ENCODE results near the gene C14orf119. TPM values are rescaled to one million over a fixed set of nuclear protein-coding genes. Genes with fewer than 3 reads are reported as not detected.
A peak's percentile ranks its signal among the peaks of the same experiment; 100 is the strongest.

Gene C14orf119
- total and polyA plus RNA-seq, 9 of the 15 experiments (the other 6 are each of a cell fraction or from before 2014, with no cell fraction given), result 36.7 to 251 (median 51.8) TPM

DNA sequence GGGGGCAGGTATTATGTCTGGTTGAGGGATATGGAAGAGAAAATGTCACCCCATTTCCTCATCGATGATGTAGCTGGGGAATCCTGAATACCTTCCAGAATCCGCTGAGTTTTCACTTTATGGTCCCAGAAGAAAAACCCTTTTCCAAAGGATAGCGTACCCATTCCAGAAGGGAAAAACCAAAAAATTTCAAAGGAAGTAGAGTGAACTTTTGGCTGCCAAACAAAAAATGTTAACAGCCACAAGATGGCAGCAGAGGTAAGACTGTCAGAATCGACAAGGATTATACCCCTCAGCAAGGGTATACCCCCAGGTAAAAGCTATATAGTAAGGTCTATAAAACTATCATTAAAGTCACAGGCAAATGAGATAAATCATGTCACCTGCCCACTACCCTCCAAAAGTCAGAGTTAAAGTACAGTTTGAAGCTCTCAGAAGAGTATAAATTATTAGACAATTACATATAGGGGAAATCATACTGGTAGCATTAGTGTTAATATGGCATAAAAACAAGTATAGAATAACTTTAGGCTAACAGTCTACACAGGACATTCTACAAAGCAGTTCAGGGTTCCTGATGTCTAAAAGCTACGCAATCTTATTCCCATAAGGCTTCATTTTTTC is 18.4 kb upstream of the C14orf119 start (continued):
- TF ChIP-seq, protein P1, sequence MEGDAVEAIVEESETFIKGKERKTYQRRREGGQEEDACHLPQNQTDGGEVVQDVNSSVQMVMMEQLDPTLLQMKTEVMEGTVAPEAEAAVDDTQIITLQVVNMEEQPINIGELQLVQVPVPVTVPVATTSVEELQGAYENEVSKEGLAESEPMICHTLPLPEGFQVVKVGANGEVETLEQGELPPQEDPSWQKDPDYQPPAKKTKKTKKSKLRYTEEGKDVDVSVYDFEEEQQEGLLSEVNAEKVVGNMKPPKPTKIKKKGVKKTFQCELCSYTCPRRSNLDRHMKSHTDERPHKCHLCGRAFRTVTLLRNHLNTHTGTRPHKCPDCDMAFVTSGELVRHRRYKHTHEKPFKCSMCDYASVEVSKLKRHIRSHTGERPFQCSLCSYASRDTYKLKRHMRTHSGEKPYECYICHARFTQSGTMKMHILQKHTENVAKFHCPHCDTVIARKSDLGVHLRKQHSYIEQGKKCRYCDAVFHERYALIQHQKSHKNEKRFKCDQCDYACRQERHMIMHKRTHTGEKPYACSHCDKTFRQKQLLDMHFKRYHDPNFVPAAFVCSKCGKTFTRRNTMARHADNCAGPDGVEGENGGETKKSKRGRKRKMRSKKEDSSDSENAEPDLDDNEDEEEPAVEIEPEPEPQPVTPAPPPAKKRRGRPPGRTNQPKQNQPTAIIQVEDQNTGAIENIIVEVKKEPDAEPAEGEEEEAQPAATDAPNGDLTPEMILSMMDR (IDR thresholded peaks at IDR 0.05 in 2 of 3, conservative IDR thresholded peaks at IDR 0.05 in 1 of 3; ENCODE audit: insufficient read depth in 2 of 3, low read depth in 1 of 3, low read length in 3 of 3), result peak; percentile 45 to 70 (median 68); a peak in 5 of 6 replicates
- TF ChIP-seq RBBP5 (IDR thresholded peaks at IDR 0.05; ENCODE audit: borderline replicate concordance, insufficient read depth, low read length, poor library complexity, severe bottlenecking) (no peak), NCOA1 (IDR thresholded peaks at IDR 0.05; ENCODE audit: low read depth) (no peak), CREB3L1 (IDR thresholded peaks at IDR 0.05; ENCODE audit: borderline replicate concordance, low read depth) (no peak), ZNF316 (IDR thresholded peaks at IDR 0.05) (peak; percentile 60), SMC3 (conservative IDR thresholded peaks at IDR 0.05; ENCODE audit: insufficient read depth, low read depth, low read length) (0 out of 2 replicates have a peak, but pooled peaks have one; percentile 21), FOS (IDR thresholded peaks at IDR 0.05; ENCODE audit: extremely low read depth, insufficient read length) (no peak), MEIS2 (IDR thresholded peaks at IDR 0.05; ENCODE audit: partially characterized antibody) (no peak), ZNF507 (tag; conservative IDR thresholded peaks at IDR 0.05) (no peak), FOXK1 (CRISPR knock-in tag; IDR thresholded peaks at IDR 0.05; ENCODE audit: borderline replicate concordance) (no peak), TBP (optimal IDR thresholded peaks at IDR 0.05; ENCODE audit: low read depth, low read length) (no peak), ARHGAP35 (IDR thresholded peaks at IDR 0.05; ENCODE audit: partially characterized antibody) (no peak)
- TF ChIP-seq, protein P2, sequence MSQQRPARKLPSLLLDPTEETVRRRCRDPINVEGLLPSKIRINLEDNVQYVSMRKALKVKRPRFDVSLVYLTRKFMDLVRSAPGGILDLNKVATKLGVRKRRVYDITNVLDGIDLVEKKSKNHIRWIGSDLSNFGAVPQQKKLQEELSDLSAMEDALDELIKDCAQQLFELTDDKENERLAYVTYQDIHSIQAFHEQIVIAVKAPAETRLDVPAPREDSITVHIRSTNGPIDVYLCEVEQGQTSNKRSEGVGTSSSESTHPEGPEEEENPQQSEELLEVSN (IDR thresholded peaks at IDR 0.05; ENCODE audit: borderline replicate concordance in 1 of 2, extremely low read depth in 1 of 2, insufficient read depth in 1 of 2, insufficient read length in 1 of 2, low read depth in 1 of 2, low read length in 1 of 2, poor library complexity in 1 of 2, severe bottlenecking in 1 of 2), result no peak
- TF ChIP-seq, protein P3, sequence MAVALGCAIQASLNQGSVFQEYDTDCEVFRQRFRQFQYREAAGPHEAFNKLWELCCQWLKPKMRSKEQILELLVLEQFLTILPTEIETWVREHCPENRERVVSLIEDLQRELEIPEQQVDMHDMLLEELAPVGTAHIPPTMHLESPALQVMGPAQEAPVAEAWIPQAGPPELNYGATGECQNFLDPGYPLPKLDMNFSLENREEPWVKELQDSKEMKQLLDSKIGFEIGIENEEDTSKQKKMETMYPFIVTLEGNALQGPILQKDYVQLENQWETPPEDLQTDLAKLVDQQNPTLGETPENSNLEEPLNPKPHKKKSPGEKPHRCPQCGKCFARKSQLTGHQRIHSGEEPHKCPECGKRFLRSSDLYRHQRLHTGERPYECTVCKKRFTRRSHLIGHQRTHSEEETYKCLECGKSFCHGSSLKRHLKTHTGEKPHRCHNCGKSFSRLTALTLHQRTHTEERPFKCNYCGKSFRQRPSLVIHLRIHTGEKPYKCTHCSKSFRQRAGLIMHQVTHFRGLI (CRISPR knock-in tag; IDR thresholded peaks at IDR 0.05), result no peak
- TF ChIP-seq, protein P4, sequence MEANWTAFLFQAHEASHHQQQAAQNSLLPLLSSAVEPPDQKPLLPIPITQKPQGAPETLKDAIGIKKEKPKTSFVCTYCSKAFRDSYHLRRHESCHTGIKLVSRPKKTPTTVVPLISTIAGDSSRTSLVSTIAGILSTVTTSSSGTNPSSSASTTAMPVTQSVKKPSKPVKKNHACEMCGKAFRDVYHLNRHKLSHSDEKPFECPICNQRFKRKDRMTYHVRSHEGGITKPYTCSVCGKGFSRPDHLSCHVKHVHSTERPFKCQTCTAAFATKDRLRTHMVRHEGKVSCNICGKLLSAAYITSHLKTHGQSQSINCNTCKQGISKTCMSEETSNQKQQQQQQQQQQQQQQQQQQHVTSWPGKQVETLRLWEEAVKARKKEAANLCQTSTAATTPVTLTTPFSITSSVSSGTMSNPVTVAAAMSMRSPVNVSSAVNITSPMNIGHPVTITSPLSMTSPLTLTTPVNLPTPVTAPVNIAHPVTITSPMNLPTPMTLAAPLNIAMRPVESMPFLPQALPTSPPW (CRISPR knock-in tag; IDR thresholded peaks at IDR 0.05), result no peak; the same call in 1 of the 2 replicates

All from K562 (cell line).